CD4-positive, alpha-beta T cell (primary cell): ENCODE results near the gene SMIM45.

Experiments
- ATAC-seq: fragments of 200-7000 bp; cut with Tn5 transposase; one replicate; pipeline ENCODE4 v1.10.0; 2022; ENCODE audit warnings: mild to moderate bottlenecking; ENCODE audit not compliant: poor library complexity
- CTCF ChIA-PET: fragments of 350-600 bp; sonication (Branson Sonifier 250); formaldehyde crosslinking; loops from one replicate; lab custom pipeline; 2021; ENCODE audit warnings: antibody characterized with exemption, inconsistent platforms; lab: Charles Lee
- POLR2A ChIA-PET: fragments of 350-600 bp; sonication (Branson Sonifier 250); formaldehyde crosslinking; loops from one replicate; lab custom pipeline; 2021; ENCODE audit warnings: antibody characterized with exemption, inconsistent platforms; lab: Charles Lee
- DNase-seq, 14 experiments: peaks; one replicate each; pipeline ENCODE4 v3.0.0-alpha.2; 2013 to 2020; ENCODE audit warnings: mixed read lengths in 2 of 14
- H3K27ac ChIP-seq, 2 donors: one replicate each; pipeline versions ENCODE4 v1.5.1 to v1.7.0; 2013; ENCODE audit warnings: low read length in 2 of 2, low read depth in 1 of 2, mild to moderate bottlenecking in 1 of 2
- H3K27me3 ChIP-seq, 2 experiments: 1 replicate in 1 of 2; 2 replicates in 1 of 2; pipeline versions ENCODE4 v1.6.1 to v1.7.0; 2013; ENCODE audit warnings: low read length in 2 of 2, control low read depth in 1 of 2, mild to moderate bottlenecking in 1 of 2, moderate library complexity in 1 of 2; ENCODE audit not compliant: insufficient read depth in 2 of 2, control insufficient read depth in 1 of 2
- H3K36me3 ChIP-seq: one replicate; pipeline ENCODE4 v1.6.1; 2013; ENCODE audit warnings: low read length, control low read depth; ENCODE audit not compliant: insufficient read depth
- H3K4me1 ChIP-seq: one replicate; pipeline ENCODE4 v1.6.1; 2013; ENCODE audit warnings: low read length, control low read depth; ENCODE audit not compliant: insufficient read depth
- H3K4me3 ChIP-seq: one replicate; pipeline ENCODE4 v1.5.1; 2013; ENCODE audit warnings: mild to moderate bottlenecking, low read length, moderate library complexity
- H3K9me3 ChIP-seq, 2 experiments: 1 replicate in 1 of 2; 2 replicates in 1 of 2; pipeline versions ENCODE4 v1.6.1 to v1.7.0; 2013; ENCODE audit warnings: low read length in 2 of 2, mild to moderate bottlenecking in 2 of 2, control low read depth in 1 of 2, moderate library complexity in 1 of 2; ENCODE audit not compliant: control insufficient read depth in 1 of 2, insufficient read depth in 1 of 2
- H3K27ac Mint-ChIP-seq: one replicate; pipeline ENCODE4 v1.8.0; 2020; ENCODE audit warnings: mixed read lengths
- H3K27me3 Mint-ChIP-seq: one replicate; pipeline ENCODE4 v1.8.0; 2021; ENCODE audit warnings: mixed read lengths
- H3K36me3 Mint-ChIP-seq: one replicate; pipeline ENCODE4 v1.8.0; 2021; ENCODE audit warnings: low read depth, mixed read lengths
- H3K4me1 Mint-ChIP-seq: one replicate; pipeline ENCODE4 v1.8.0; 2021; ENCODE audit warnings: low read depth, mixed read lengths
- H3K4me3 Mint-ChIP-seq: one replicate; pipeline ENCODE4 v1.8.0; 2020; ENCODE audit warnings: mild to moderate bottlenecking, mixed read lengths
- H3K9me3 Mint-ChIP-seq: one replicate; pipeline ENCODE4 v1.8.0; 2020; ENCODE audit warnings: mixed read lengths
- CTCF ChIP-seq: fragments of 200-600 bp; IDR thresholded peaks from one replicate; pipeline ENCODE4 v1.8.0; 2022; ENCODE audit warnings: antibody characterized with exemption, mild to moderate bottlenecking
- intact Hi-C, 2 experiments: fragments of 100-400 bp; cut with DNase I in 1 of 2; cut with micrococcal nuclease in 1 of 2; formaldehyde crosslinking; loops; one replicate each; pipeline versions ENCODE4 v1.15.1 to v1.9.0; 2023 to 2025; cut with DNase I, micrococcal nuclease

Gene SMIM45

GRCh38 chr22:41943661-41944209 lies 8.2 kb upstream of the SMIM45 start:
- Mint-ChIP-seq H3K4me1 (peaks cover 46% of the 10 kb centered on the region), H3K27me3 (no peaks in the 10 kb centered on the region), H3K36me3 (peaks cover 4% of the 10 kb centered on the region), H3K27ac (peak overlapping the region; percentile 2), H3K9me3 (no peaks in the 10 kb centered on the region), H3K4me3 (peak overlapping the region; percentile 9)
- CTCF ChIA-PET: interaction anchor here (1.5 to 2.1 kb wide), 3 partner anchors 17 to 246 kb away, joined by 4 to 10 read pairs (median 5); partner anchors contain the start of gene TNFRSF13C
- intact Hi-C loops: no loop called here
- Histone ChIP-seq H3K9me3 (no peaks in the 10 kb centered on the region), H3K27me3 (no peaks in the 10 kb centered on the region), H3K36me3 (no peaks in the 10 kb centered on the region), H3K4me3 (no peak overlapping the region), H3K27ac (no peak overlapping the region), H3K4me1 (peaks cover 56% of the 10 kb centered on the region)
- no peak for TF ChIP-seq CTCF
- ATAC-seq (no peak), DNase-seq (no peak)
- POLR2A ChIA-PET: interaction anchor here (1.1 to 1.2 kb wide), 2 partner anchors 111 to 143 kb away, joined by 3 to 5 read pairs; partner anchors contain the start of genes CCDC134 and SREBF2

GRCh38 chr22:41946629-41947423 lies 5.1 kb upstream of the SMIM45 start, which contains the start of gene CENPM:
Gene CENPM (minus strand): TSS chr22:41947152. CDS start chr22:41947076, 76 bp downstream.
- Mint-ChIP-seq H3K27ac (peak within 1 kb of the TSS; percentile 62), H3K9me3 (no peaks in the 10 kb centered on the region), H3K36me3 (no peaks in the 10 kb centered on the region), H3K4me3 (peak within 1 kb of the TSS; percentile 97), H3K4me1 (peaks cover 15% of the 10 kb centered on the region), H3K27me3 (no peaks in the 10 kb centered on the region)
- Histone ChIP-seq H3K27ac (no peak within 1 kb of the TSS), H3K4me1 (peaks cover 25% of the 10 kb centered on the region), H3K9me3 (no peaks in the 10 kb centered on the region), H3K4me3 (peak within 1 kb of the TSS; percentile 95), H3K27me3 (no peaks in the 10 kb centered on the region), H3K36me3 (no peaks in the 10 kb centered on the region)
- no peak for TF ChIP-seq CTCF
- DNase-seq (peak; percentile 71 to 91 (median 82)), ATAC-seq (peak; percentile 94)
- CTCF ChIA-PET: interaction anchor here (1.0 to 1.6 kb wide), 6 partner anchors 21 to 1208 kb away, joined by 3 to 12 read pairs (median 4); partner anchors contain the start of genes SREBF2 and TNFRSF13C
- POLR2A ChIA-PET: interaction anchor here (0.7 to 2.1 kb wide), 12 partner anchors 27 to 497 kb away, joined by 3 to 24 read pairs (median 6); partner anchors contain the start of genes CCDC134, MEI1, NDUFA6 and SMDT1
- intact Hi-C loops: loop anchor here in 1 of 2 experiments (2.0 kb wide), 1 partner anchor 52 kb away; the partner anchor contains the start of gene WBP2NL

GRCh38 chr22:41947424-41948080 lies 4.4 kb upstream of the SMIM45 start:
- Mint-ChIP-seq H3K27me3 (no peaks in the 10 kb centered on the region), H3K36me3 (no peaks in the 10 kb centered on the region), H3K9me3 (no peaks in the 10 kb centered on the region), H3K27ac (peak overlapping the region; percentile 62), H3K4me1 (peaks cover 14% of the 10 kb centered on the region), H3K4me3 (peak overlapping the region; percentile 97)
- H3K9me3 ChIP-seq: no peaks in the 10 kb centered on the region
- DNase-seq: no peak
- TF ChIP-seq CTCF: no peak
- intact Hi-C loops: loop anchor here in 1 of 2 experiments (2.0 kb wide), 1 partner anchor 51 kb away; the partner anchor contains the start of gene WBP2NL
- POLR2A ChIA-PET: interaction anchor here (0.6 to 2.1 kb wide), 11 partner anchors 11 to 497 kb away, joined by 3 to 24 read pairs (median 7); partner anchors contain the start of genes CCDC134, MEI1, SMDT1 and SNU13
- H3K4me1 ChIP-seq: peaks cover 25% of the 10 kb centered on the region
- H3K27ac ChIP-seq: no peak overlapping the region
- ATAC-seq: no peak
- no peaks in the 10 kb centered on the region for H3K36me3 ChIP-seq
- H3K4me3 ChIP-seq: peak overlapping the region; percentile 95
- no peaks in the 10 kb centered on the region for H3K27me3 ChIP-seq
- CTCF ChIA-PET: interaction anchor here (1.0 to 1.5 kb wide), 2 partner anchors 250 to 280 kb away, joined by 3 read pairs; no protein-coding TSS in a partner anchor
